Left renal cortex interstitium (tissue), 4 donors: ENCODE results near the gene G6PD. TPM values are rescaled to one million over a fixed set of nuclear protein-coding genes. Genes with fewer than 3 reads are reported as not detected.
A peak's percentile ranks its signal among the peaks of the same experiment; 100 is the strongest.
"Not testable (repeated sequence)": the region's sequence is repeated elsewhere in the genome, so short reads cannot be mapped to it uniquely, and the experiment has no call there.

Experiments used
- DNase-seq, 4 donors: peaks; one replicate each; pipeline ENCODE4 v3.0.0-alpha.2; 2013; ENCODE audit warnings: low read depth in 4 of 4, low spot score in 2 of 4, missing footprints in 1 of 4
- polyA plus RNA-seq, 4 donors: library from polyadenylated mRNA; unstranded; fragments of 120-200 nt; gene quantifications; one replicate each; pipeline ENCODE4 v1.2.1, GENCODE V29; 2013; ENCODE audit not compliant: insufficient read length in 4 of 4

Gene G6PD
- polyA plus RNA-seq, 4 donors = 32.4 to 47.8 (median 41.6) TPM

DNA sequence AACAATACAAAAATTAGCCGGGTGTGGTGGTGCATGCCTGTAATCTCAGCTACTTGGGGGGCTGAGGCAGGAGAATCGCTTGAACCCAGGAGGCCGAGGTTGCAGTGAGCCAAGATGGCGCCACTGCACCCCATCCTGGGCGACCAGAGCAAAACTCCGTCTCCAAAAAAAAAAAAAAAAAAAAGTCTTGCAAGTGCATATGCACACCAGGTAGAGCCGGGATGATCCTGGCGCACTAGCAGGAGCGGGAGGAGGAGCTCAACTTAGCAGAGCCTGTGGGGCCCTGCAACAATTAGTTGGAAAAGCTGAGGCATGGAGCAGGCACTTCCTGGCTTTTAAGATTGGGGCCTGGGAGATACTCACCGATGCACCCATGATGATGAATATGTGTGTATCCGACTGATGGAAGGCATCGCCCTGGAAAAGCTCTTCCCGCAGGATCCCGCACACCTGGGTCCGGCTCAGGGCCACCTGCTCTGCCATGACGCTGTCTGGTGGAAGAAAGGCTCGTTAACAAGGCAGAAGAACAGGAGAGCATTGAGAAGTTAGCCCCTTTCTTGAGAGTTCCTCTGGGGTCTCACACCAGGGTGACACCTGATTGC is 872 bp downstream of the G6PD start:
- DNase-seq = no peak

DNA sequence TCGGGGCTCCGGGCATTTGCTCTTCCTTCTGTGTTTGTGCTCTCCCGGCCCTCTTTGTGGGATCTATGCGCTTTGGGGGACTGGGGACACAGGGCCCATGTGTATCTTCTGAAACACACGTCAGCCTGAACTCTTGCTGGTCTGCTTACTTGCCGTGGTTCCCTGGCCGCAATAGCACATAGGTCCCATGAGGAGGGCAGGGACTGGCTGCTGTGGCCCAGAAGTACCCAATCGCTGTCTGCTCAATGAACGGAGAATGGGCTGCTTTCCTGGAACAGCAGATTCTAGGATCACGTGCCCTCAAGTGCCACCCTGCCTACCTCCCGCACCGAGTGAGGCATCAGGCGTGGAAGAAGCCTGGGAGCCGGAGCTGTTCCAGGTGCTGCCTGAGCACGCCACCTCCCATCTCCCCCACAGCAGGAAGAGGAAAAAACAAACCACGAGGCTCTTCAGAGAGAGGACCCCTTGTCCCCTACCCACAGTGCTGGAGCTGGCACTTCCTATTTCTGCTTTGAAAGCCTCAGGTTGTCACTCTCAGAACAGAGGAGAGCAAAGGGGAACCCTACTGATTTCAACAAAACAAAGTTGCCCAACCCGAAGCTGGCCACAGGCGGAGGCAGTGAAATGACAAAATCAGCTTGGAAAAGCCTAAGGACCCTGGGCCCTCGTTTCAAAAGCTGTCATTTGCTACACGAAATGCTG is 3.8 kb downstream of the G6PD start:
- no peak for DNase-seq

DNA sequence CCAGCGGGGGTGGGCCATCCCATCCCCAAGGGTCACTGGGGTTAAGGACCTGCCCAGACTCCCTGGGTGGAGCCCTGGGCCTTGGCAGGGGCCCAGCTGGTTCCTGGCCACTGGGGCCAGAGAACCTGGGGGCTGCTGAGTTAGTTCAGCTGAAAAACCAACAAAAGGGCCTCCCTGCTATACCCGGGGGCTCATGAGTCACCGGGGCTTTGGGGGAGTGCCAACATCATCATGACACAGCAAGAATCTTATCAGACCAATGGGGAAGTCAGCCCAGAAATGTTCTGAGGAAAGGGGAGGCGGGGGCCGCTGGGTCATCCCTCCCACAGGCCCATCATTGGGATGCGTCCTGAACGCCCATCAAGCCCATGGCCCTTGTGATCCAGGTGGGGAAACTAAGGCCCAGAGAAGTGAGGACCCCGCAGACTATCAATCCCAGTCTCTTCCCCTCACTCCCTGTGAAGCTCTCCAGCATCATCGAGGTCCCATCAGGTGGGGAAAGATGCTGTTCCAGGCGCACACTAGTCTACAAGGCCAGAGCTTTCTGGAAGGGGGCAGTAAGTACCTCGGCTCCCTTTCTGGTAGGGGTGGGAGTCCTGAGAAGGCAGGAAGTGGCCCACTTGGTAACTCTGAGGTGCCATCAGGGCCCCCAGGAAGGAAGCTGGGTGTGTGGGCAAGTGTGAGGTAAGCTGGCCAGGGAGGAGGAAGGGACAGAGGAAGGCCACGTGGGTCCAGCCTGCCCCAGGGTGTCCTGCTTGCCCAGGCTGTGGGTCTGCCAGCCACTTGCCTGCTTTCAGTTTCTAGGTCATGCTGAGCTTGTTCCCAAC is 4.5 kb downstream of the G6PD start:
- DNase-seq = no peak

DNA sequence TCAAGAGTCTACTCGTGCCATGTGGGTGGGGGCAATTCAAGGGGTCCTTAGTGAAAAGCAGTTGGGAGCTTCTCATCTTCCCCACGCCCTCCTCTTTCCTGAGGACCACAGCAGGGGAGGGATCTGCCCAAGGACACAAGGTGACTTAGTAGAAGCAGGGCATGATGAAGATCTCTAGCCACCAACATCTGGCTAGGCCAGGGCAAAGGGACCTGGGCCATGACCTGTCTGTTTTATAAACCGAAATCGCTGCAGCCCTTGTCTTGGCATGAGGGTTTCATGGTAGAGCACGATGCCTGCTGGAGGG is 5.1 kb downstream of the G6PD start:
- no peak for DNase-seq

DNA sequence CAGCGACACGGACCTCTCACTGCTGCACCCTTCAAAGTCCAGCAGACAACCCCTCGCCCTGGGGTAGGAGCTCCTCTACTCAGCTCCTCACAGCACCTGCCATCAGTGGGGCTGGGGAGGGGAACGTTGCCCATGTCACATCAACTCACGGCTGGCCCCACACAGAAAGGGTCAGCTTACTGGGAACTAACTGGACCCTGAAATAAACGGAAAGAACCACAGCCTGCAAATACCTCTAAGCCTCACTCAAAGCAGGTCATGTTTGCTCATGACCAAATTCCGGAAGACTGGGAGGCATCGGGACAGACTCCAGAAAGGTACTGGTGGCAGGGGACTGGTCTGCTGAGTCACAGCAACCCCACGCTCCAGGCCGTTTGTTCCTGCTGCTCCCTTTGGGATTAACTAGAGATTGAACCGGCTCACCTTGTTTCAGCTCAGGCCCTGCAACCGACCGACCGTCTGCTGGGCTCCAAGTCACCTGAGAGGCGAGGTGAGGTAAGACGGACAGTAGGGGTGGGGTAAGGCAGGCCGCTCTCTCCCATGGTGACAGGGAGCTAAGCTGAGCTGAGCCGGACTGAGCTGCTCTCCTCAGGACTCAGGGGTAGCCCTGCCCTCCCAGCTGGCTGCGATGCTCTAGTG is 5.6 kb downstream of the G6PD start:
- DNase-seq = no peak

DNA sequence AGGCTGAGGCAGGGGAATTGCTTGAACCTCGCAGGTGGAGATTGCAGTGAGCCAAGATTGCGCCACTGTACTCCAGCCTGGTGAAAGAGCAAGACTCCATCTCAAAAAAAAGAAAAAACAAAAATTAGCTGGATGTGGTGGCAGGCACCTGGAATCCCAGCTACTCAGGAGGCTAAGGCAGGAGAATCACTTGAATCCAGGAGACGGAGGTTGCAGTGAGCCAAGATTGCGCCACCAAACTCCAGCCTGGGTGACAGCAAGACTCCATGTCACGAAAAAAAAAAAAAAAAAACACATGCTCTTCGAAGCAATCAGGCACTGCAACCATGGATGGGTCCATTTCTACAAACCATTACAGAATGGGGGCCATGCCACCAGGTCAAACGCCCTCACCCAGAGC is 6.3 kb downstream of the G6PD start:
- DNase-seq = not testable (repeated sequence)

DNA sequence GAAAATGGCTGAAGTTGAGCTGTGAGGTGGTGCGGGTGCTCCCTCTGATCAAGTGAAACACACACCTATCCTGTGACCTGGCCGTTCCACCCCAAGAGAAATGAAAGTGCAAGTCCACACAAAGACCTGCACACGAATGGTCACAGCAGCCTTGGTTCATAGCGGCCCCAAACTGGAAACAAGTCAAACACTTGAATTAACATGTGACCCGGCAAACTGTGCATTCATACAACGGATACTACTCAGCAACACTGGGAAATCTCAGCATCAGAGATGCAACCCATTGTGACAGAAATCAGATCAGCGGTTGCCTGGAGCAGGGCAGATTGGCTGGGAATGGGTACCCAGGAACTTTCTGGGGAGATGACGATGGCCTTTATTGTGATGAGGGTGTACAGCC is 7.6 kb downstream of the G6PD start:
- no peak for DNase-seq

DNA sequence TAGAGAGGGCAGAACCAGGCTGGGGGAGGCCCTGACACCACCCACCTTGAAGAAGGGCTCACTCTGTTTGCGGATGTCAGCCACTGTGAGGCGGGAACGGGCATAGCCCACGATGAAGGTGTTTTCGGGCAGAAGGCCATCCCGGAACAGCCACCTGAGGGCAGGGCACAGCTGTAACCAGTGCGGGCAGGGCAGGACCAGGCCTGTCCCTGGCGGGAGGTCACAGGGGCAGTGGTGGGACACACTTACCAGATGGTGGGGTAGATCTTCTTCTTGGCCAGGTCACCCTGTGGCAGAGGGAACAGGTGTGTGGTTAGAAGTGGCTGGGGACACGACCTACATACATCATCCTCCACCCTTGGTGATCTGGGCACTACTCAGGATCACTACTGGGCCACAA is 10.8 kb downstream of the G6PD start:
- no peak for DNase-seq

DNA sequence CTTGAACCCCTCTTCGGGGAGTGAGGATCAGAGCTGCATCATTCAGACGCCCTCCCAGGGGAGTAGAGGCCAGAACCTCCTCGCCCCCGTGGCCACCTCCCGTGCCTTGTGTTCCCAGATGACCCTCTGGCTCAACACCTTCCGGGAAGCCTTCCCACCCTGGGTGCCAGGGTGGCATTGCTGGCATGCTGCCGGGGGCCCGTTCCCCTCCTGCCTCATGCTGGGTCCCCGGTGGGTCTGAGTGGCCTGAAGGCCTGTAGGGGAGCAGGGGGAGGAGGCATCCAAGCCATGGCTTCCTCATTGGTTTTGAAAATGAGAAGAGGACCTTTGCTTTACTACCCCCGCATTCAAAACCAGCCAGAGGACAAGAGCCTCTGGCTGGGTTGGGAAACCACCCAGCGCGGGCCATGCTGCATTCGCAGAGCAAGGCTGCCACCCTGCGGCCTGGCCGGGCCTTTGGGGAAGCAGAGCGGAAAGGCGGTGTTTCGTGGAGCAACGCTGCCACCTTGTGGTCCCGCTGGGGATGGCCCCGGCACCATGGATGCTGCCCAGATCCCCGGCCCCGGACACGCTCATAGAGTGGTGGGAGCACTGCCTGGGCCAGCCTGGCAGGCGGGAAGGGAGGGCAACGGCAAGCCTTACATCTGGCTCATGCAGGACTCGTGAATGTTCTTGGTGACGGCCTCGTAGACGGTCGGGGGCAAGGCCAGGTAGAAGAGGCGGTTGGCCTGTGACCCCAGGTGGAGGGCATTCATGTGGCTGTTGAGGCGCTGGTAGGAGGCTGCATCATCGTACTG is 11.9 kb downstream of the G6PD start:
- DNase-seq = no peak

DNA sequence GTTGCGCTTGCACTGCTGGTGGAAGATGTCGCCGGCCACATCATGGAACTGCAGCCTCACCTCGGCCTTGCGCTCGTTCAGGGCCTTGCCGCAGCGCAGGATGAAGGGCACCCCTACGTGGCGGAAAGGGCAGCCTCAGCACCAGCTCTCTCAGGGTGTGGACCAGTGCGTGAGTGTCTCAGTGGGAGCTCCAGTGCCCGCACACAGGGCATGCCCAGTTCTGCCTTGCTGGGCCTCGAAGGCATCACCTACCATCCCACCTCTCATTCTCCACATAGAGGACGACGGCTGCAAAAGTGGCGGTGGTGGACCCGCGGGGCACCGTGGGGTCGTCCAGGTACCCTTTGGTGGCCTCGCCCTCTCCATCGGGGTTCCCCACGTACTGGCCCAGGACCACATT is 14.0 kb downstream of the G6PD start:
- no peak for DNase-seq

DNA sequence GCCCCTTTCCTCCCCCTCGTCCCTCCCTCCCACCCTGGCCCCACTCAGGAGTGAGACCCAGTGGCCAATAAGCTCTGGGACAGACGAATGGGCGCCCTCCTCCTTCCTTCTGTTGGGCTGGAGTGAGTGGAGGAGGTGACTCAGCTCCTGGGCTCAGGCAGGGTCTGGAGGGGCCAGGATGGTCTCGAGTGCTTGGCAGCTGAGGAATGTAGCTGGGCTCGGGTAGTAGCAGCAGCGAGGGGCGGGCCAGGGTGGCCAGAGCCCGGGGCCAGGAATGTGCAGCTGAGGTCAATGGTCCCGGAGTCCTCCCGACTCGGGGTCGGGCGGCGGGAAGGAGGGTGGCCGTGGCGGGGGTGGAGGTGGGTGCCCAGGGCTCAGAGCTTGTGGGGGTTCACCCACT is 15.0 kb downstream of the G6PD start:
- DNase-seq = no peak

DNA sequence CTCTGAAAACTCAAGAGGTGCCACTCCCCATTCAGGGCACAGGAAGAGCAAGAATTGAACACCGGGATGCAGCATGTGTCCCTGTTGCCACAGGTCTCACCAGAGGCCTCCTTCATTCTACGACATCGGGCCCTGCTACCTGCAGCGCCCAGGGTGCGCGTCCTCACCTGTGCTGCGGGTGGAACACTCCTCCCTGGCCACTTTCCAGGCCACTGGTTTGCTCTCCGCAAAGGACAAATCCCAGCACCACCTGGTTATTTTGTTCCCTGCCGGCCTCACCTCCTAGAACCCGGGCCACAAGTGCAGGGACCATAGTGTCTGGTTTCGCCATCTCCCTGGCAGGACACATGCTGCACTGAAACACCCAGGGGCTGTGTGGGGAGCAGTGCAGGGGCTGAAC is 16.4 kb downstream of the G6PD start:
- no peak for DNase-seq

DNA sequence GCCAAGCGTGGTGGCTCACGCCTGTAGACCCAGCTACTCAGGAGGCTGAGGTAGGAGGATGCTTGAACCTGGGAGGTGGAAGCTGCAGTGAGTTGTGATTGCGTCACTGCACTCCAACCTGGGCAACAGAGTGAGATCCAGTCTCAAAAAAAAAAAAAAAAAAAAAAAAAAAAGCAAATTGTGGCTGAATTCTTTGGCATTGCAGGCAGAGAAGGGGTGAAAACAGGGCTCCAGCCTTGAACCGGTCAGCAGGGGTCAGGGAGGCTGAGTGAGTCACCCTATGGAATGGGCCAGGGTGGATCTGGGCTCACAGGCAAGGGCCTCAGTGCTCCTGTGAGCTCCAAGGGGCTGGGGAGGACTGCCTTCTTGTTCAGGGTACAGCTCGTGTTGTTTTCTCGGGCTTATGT is 17.4 kb downstream of the G6PD start:
- no peak for DNase-seq

DNA sequence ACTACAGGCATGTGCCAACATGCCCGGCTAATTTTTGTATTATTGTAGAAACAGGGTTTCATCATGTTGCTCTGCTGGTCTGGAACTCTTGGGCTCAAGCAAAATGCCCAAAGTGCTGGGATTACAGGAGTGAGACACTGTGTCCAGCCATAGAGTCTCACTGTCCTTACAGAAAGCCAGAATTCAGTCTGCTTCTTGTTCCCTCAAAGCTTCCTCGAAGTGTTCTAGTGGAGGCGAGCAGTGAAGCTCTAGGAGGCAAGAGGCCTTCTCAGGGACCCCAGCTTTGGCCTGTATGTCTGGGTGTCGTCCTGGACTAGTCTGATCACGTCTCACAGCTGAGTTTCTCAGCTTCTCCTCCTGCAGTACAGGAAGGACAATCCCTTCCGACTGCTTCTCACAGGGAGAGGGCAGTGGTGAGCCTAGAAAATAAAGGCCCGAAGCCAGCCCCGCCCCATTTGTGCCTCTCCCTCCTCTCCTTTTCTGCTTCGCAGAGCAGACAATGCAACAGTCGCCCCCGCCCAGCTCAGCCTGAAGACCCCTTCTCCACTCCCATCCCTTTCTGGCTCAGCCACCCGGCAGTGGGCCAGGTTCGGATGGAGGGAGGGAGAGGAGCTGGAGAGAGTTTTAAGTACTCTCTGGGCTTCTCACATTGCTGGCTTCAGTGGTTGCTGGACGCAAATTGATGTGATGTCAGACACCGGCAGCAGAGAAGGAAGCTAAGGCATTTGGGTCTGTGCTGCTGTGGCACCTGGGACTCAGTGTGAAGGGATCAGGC is 19.6 kb downstream of the G6PD start:
- peak in 2 of 4 donors; percentile 63 to 70 for DNase-seq

DNA sequence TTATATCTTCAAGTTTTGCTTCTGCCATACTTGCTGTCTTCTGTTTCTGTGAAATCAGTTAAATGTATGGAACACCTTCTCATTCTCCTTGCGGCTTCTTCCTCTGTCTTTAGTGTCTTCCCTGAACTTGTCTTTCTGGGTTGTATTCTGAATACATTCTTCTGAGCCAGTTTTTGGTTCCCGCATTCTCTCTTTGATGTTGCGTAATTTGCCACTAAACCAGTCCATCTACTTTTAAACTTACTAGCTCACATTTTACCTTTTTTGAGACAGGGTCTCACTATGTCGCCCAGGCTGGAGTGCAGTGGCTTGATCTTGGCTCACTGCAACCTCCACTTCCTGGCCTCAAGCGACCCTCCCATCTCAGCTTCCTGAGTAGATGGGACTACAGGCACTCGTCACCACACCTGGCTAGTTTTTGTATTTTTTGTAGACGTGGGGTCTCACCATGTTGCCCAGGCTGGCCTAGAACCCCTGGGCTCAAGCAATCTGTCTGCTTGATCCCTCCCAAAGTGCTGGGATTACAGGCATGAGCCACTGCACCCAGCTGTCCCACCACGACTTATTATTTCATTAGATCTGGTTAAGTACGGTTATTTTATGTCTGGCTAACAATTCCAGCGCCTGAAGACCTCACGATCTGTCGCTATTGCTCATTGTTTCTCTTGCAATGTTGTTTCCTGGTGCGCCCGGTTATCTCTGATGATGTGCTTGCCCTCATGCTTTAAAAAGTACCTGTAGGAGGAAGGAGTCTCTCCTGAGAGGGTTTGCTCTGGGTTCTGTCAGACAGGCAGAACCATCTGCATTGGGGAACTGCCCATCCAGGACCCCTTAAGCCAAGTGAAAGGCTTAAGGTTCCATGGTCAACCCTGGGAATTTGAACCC is 20.8 kb downstream of the G6PD start:
- DNase-seq = no peak

DNA sequence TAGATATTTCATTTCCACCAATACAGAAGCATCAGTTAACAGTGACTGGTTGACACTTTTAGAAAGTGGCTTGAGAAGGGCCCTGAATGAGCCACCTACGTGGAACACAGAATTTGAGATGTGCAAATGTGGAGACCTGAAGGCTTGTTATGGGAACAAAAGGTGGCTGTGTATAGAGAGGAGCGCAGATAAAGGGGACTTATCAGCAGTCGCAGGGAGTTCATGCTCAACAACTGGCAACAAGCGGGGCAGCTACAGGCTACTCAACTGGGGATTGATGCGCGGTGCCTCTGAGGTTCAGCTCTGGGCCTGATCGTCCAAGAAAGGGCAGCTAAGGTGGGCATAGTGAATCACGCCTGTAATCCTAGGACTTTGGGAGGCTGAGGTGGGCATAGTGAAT is 27.3 kb downstream of the G6PD start:
- no peak for DNase-seq

DNA sequence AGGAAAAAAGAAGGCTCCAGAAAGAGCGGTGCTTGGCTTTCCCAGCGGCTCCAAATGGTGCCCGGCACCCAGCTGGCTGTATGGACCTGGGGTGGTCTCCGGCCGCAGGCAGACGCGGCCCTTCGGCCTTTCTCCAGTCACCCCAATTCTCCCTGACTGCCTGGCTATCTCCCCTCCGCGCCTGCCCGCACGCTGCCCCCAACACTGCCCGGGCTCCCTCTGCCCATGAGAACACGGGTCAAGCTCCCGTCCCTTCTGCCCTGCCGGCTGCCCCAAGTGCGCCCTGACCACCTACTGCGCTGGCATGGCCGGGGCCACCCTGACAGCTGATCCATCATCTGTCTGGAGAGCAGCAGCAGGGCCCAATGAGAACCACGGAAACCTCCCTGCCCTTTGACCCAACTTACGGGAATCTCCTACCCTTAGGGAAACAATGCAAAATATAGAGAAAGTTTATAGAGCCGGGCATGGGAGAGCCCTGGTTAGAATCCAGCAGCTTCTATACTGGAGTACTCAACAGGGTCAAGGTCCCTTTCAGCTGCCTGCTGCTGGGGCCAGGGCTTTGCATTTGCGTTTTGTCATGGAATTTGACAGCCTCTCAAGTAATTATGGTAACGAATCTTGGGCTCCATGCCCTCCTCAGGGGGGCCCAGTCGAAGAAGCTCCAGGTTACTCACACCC is 29.4 kb downstream of the G6PD start:
- DNase-seq = no peak

DNA sequence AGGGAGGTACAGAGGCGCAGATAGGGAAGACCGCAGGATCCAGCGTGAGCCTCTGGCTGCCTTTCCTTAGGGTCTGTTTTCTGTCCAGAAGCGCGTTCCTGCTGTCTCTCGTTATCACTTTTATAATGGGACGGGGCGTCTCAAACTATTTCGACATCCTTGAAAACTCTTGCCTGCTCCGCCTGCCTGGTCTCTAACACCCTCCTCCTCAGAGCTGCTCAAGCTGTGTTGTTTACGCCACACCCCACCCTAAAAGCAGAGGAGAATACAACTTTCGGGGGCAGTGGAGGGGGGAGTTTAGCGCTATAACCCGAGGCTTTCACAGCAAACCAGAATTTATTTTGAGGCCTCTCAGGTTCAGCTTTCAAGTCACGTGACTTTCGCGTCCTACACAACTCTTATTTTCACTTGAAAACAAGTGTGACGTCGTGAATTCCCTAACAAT is 30.0 kb downstream of the G6PD start:
- DNase-seq = peak in 1 of 4 donors; percentile 49
